GM21786 (cell line): Measurements from ENCODE around the gene RCCD1.
"Not testable (repeated sequence)": the region's sequence is repeated elsewhere in the genome, so short reads cannot be mapped to it uniquely, and the experiment has no call there.

Experiments used
- ATAC-seq: cut with Tn5 transposase; IDR thresholded peaks from one replicate; pipeline ENCODE4 v1.9.1; 2021; ENCODE audit not compliant: unreplicated experiment

Gene RCCD1

GRCh38 chr15:90954712-90955623, at the start of gene RCCD1:
Gene RCCD1 (plus strand): TSS chr15:90954884. CDS start chr15:90956735, 1,851 bp downstream.
- peak; percentile 96 for ATAC-seq

GRCh38 chr15:90905306-90906180, 49.1 kb upstream of the RCCD1 start:
- no peak for ATAC-seq

- ATAC-seq = no peak
These were observed 48.4 kb upstream of the RCCD1 start for GRCh38 chr15:90906181-90906849.

- ATAC-seq = no peak
These were observed 47.5 kb upstream of the RCCD1 start for GRCh38 chr15:90907051-90907660.

GRCh38 chr15:90907838-90908507, 46.7 kb upstream of the RCCD1 start:
- no peak for ATAC-seq

GRCh38 chr15:90909449-90909848, 45.2 kb upstream of the RCCD1 start:
- ATAC-seq = not testable (repeated sequence)

GRCh38 chr15:90909976-90910375, 44.7 kb upstream of the RCCD1 start:
- ATAC-seq = no peak

- ATAC-seq = no peak
These were observed 44.0 kb upstream of the RCCD1 start for GRCh38 chr15:90910441-90911301.

- ATAC-seq = no peak
These were observed 43.4 kb upstream of the RCCD1 start for GRCh38 chr15:90911302-90911623.

GRCh38 chr15:90911906-90912769, 42.5 kb upstream of the RCCD1 start:
- ATAC-seq = no peak

GRCh38 chr15:90912770-90913075, 42.0 kb upstream of the RCCD1 start:
- no peak for ATAC-seq

- ATAC-seq = no peak
These were observed 41.2 kb upstream of the RCCD1 start for GRCh38 chr15:90913398-90913944.

- no peak for ATAC-seq
These were observed 40.2 kb upstream of the RCCD1 start for GRCh38 chr15:90914305-90915080.

GRCh38 chr15:90915216-90915807, 39.4 kb upstream of the RCCD1 start:
- no peak for ATAC-seq

- ATAC-seq = no peak
These were observed 38.8 kb upstream of the RCCD1 start for GRCh38 chr15:90915808-90916440.

- no peak for ATAC-seq
These were observed 38.2 kb upstream of the RCCD1 start for GRCh38 chr15:90916461-90916860.

GRCh38 chr15:90917569-90917968, 37.1 kb upstream of the RCCD1 start:
- ATAC-seq = no peak
